Measurements from ENCODE around the gene APOA1.

The APOA1 gene

GRCh38 chr11:116869610-116870009 is 32.2 kb upstream of the APOA1 start:
- POLR2A ChIA-PET, result no interaction called here
- DNase-seq (ENCODE audit: extremely low spot score), result no peak
- TF ChIP-seq, protein P1, sequence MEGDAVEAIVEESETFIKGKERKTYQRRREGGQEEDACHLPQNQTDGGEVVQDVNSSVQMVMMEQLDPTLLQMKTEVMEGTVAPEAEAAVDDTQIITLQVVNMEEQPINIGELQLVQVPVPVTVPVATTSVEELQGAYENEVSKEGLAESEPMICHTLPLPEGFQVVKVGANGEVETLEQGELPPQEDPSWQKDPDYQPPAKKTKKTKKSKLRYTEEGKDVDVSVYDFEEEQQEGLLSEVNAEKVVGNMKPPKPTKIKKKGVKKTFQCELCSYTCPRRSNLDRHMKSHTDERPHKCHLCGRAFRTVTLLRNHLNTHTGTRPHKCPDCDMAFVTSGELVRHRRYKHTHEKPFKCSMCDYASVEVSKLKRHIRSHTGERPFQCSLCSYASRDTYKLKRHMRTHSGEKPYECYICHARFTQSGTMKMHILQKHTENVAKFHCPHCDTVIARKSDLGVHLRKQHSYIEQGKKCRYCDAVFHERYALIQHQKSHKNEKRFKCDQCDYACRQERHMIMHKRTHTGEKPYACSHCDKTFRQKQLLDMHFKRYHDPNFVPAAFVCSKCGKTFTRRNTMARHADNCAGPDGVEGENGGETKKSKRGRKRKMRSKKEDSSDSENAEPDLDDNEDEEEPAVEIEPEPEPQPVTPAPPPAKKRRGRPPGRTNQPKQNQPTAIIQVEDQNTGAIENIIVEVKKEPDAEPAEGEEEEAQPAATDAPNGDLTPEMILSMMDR (IDR thresholded peaks at IDR 0.05; ENCODE audit: control extremely low read depth, extremely low read depth, low read depth, missing control alignments), result no peak
- CTCF ChIA-PET, result interaction anchor here (0.9 to 4.0 kb wide), 5 partner anchors 10 to 79 kb away, joined by 3 to 24 read pairs (median 5); no protein-coding TSS in a partner anchor

GRCh38 chr11:116868066-116868465 is 30.6 kb upstream of the APOA1 start:
- no peak for DNase-seq (ENCODE audit: extremely low spot score)
- POLR2A ChIA-PET, result no interaction called here
- TF ChIP-seq, protein P1 (IDR thresholded peaks at IDR 0.05; ENCODE audit: control extremely low read depth, extremely low read depth, low read depth, missing control alignments), result no peak
- CTCF ChIA-PET, result interaction anchor here (0.7 to 7.5 kb wide), 5 partner anchors 8 to 32 kb away, joined by 3 to 49 read pairs (median 4); no protein-coding TSS in a partner anchor

- TF ChIP-seq, protein P1 (IDR thresholded peaks at IDR 0.05; ENCODE audit: control extremely low read depth, extremely low read depth, low read depth, missing control alignments), result no peak
- no peak for DNase-seq (ENCODE audit: extremely low spot score)
- ChIA-PET CTCF (interaction anchor here (0.7 to 7.5 kb wide), 6 partner anchors 8 to 32 kb away, joined by 3 to 49 read pairs (median 4); no protein-coding TSS in a partner anchor), POLR2A (no interaction called here)
Measured at GRCh38 chr11:116867619-116868018, 30.2 kb upstream of the APOA1 start.

DNA sequence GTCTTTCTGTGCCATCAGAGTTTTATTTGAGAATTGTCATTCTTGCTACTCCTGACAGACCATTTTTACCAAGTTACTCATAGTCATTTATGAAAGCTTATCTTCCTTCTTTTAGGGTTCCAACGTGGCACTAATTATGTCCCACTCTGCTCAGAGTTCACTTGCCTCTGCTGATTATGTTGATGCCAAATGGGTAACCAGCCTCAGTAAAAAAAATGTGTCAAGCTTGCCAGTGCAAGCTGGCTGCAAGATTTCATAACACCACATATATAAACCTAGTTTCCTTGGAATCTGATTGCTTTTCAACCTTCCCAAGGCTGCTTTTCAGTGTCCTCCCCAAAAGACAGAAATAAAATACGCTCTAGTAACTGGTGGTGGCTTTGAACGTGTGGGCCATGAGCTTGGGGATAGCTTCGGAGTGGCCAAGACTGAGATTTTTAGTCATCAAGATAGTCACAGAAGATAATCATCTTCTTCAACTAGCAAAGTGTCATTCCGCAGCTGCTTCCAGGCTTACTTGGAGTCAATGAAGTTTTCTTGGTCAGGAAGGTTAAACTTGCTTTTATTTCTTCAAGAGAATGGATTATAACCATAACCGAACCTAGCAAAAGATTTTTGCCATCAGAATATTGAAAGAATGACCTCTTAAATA is 29.5 kb upstream of the APOA1 start:
- POLR2A ChIA-PET, result no interaction called here
- CTCF ChIA-PET, result interaction anchor here (1.2 to 7.5 kb wide), 5 partner anchors 8 to 239 kb away, joined by 3 to 49 read pairs (median 9); no protein-coding TSS in a partner anchor
- TF ChIP-seq, protein P1 (IDR thresholded peaks at IDR 0.05; ENCODE audit: control extremely low read depth, extremely low read depth, low read depth, missing control alignments), result no peak
- no peak for DNase-seq (ENCODE audit: extremely low spot score)

DNA sequence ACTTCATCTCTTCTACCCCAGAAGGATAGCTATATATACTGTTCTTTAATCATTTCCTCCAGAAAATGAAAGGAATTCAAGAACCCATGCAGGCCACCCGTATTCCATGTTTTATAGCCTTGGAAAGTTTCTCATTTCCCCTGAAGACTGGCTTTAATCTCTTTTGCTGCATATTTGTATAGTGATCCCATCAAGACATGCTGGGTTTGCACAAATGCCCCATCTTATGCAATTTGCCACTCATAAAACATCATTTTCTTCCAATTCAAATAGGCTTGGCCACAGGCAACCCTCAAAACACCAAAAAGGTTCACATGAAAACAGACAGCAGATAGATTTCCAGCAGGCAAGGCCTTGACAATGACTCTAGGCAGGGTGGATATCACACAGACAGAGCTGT is 28.3 kb upstream of the APOA1 start:
- DNase-seq (ENCODE audit: extremely low spot score), result no peak
- CTCF ChIA-PET, result interaction anchor here (2.5 to 7.5 kb wide), 2 partner anchors 11 to 240 kb away, joined by 9 to 49 read pairs; no protein-coding TSS in a partner anchor
- POLR2A ChIA-PET, result no interaction called here
- TF ChIP-seq, protein P1 (IDR thresholded peaks at IDR 0.05; ENCODE audit: control extremely low read depth, extremely low read depth, low read depth, missing control alignments), result no peak

DNA sequence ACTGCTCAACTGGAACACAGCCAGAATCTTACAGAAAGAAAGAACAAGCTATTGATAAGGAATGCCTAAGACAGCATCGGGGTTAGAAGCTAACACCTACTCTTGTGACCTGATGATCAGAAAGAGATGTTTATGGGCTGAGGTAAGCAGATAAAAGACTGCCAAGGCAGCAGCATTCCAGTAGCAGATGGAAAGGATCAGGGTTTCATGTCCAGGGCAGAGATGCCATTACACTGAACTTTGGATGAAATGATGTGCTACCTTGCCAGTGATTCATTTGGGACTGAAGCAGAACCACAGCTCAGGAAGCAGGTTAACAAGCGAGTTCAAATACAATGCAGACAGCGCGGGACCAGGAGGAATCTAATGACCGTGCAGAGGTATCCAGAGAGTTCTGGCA is 27.1 kb upstream of the APOA1 start:
- ChIA-PET POLR2A (no interaction called here), CTCF (interaction anchor here (1.2 to 7.5 kb wide), 6 partner anchors 10 to 362 kb away, joined by 3 to 49 read pairs (median 5); no protein-coding TSS in a partner anchor)
- TF ChIP-seq, protein P1 (IDR thresholded peaks at IDR 0.05; ENCODE audit: control extremely low read depth, extremely low read depth, low read depth, missing control alignments), result no peak
- DNase-seq (ENCODE audit: extremely low spot score), result no peak
